ENCODE measurements around the gene KCTD13.

KCTD13 gene

GRCh38 chr16:29972500-29972899 is 46.5 kb upstream of the KCTD13 start:
- TF ChIP-seq, protein P1, sequence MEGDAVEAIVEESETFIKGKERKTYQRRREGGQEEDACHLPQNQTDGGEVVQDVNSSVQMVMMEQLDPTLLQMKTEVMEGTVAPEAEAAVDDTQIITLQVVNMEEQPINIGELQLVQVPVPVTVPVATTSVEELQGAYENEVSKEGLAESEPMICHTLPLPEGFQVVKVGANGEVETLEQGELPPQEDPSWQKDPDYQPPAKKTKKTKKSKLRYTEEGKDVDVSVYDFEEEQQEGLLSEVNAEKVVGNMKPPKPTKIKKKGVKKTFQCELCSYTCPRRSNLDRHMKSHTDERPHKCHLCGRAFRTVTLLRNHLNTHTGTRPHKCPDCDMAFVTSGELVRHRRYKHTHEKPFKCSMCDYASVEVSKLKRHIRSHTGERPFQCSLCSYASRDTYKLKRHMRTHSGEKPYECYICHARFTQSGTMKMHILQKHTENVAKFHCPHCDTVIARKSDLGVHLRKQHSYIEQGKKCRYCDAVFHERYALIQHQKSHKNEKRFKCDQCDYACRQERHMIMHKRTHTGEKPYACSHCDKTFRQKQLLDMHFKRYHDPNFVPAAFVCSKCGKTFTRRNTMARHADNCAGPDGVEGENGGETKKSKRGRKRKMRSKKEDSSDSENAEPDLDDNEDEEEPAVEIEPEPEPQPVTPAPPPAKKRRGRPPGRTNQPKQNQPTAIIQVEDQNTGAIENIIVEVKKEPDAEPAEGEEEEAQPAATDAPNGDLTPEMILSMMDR (IDR thresholded peaks at IDR 0.05; ENCODE audit: control extremely low read depth, extremely low read depth, low read depth, missing control alignments): no peak
- DNase-seq (ENCODE audit: extremely low spot score): no peak
- POLR2A ChIA-PET: no interaction called here
- CTCF ChIA-PET: interaction anchor here (1.2 to 4.4 kb wide), 8 partner anchors 8 to 124 kb away, joined by 3 to 32 read pairs (median 9); partner anchors contain the start of genes KCTD13 and TMEM219

DNA sequence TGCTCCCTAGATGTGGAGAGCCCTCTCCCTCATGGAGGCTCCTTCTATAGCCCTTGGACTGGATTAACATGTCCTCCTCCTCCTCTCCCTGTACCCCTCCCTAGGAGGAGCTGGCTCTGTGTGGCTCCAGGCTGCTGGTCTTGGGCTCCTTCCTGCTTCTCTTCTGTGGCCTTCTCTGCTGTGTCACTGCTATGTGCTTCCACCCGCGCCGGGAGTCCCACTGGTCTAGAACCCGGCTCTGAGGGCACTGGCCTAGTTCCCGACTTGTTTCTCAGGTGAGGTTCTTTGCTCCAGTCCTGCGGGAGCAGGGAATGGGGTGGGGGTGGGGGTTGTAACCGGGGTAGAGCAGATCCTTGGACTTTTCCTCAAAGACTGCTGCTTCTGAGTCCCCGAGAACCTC is 45.3 kb upstream of the KCTD13 start:
- DNase-seq (ENCODE audit: extremely low spot score): no peak
- CTCF ChIA-PET: interaction anchor here (4.4 kb wide), 1 partner anchor 10 kb away, joined by 32 read pairs; the partner anchor contains the start of gene TMEM219
- POLR2A ChIA-PET: no interaction called here
- TF ChIP-seq, protein P1 (IDR thresholded peaks at IDR 0.05; ENCODE audit: control extremely low read depth, extremely low read depth, low read depth, missing control alignments): no peak

DNA sequence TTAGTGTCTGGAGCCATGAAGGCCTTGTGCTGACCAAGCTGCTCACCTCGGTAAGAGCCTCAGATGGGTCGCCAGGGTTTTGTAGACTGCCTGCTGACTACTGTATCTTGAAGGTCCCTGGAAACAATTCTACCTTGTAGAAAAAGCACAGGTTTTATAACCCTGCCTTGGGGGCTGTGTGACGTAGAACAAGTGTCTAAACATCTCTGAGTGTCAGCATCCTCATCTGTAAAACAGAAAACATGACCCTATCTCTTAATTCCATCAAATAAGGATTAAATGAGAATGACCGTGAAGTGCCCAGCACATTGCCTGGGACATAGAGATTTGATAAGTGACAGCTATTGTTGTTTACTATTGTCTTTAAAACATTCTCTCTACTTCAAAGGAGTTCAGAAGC is 42.2 kb upstream of the KCTD13 start:
- DNase-seq (ENCODE audit: extremely low spot score): no peak
- TF ChIP-seq, protein P1 (IDR thresholded peaks at IDR 0.05; ENCODE audit: control extremely low read depth, extremely low read depth, low read depth, missing control alignments): no peak
- ChIA-PET POLR2A (no interaction called here), CTCF (no interaction called here)

DNA sequence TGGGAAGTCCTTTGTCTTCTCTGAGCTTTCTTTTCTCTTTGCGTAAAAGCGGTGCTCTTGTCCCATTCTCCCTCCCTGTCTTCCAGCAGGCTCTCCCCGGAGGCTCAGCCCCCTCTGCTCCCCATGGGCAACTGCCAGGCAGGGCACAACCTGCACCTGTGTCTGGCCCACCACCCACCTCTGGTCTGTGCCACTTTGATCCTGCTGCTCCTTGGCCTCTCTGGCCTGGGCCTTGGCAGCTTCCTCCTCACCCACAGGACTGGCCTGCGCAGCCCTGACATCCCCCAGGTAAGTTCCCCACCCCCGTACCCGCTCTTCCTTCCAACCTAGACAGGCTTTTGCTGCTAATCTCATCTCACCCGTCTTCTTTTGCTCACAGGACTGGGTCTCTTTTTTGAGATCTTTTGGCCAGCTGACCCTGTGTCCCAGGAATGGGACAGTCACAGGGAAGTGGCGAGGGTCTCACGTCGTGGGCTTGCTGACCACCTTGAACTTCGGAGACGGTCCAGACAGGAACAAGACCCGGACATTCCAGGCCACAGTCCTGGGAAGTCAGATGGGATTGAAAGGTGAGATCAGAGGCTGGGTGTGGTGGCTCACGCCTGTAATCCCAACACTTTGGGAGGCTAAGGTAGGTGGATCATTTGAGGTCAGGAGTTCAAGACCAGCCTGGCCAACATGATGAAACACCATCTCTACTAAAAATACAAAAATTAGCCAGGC is 37.2 kb upstream of the KCTD13 start:
- no peak for DNase-seq (ENCODE audit: extremely low spot score)
- ChIA-PET CTCF (interaction anchor here (0.6 to 3.6 kb wide), 3 partner anchors 9 to 42 kb away, joined by 3 to 32 read pairs (median 4); partner anchors contain the start of gene TAOK2), POLR2A (interaction anchor here (0.6 kb wide), 1 partner anchor 640 kb away, joined by 6 read pairs; no protein-coding TSS in a partner anchor)
- TF ChIP-seq, protein P1 (IDR thresholded peaks at IDR 0.05; ENCODE audit: control extremely low read depth, extremely low read depth, low read depth, missing control alignments): no peak

- TF ChIP-seq, protein P1 (IDR thresholded peaks at IDR 0.05; ENCODE audit: control extremely low read depth, extremely low read depth, low read depth, missing control alignments): no peak
- DNase-seq (ENCODE audit: extremely low spot score): no peak
- ChIA-PET CTCF (interaction anchor here (0.6 to 3.6 kb wide), 8 partner anchors 10 to 166 kb away, joined by 3 to 32 read pairs (median 4); partner anchors contain the start of gene TAOK2), POLR2A (interaction anchor here (1.2 kb wide), 1 partner anchor 11 kb away, joined by 5 read pairs; the partner anchor contains the start of gene TAOK2)
These were observed 36.4 kb upstream of the KCTD13 start for GRCh38 chr16:29962344-29962994.

- ChIA-PET CTCF (interaction anchor here (0.6 to 3.6 kb wide), 11 partner anchors 10 to 165 kb away, joined by 3 to 32 read pairs (median 4); partner anchors contain the start of gene TAOK2), POLR2A (interaction anchor here (1.2 kb wide), 1 partner anchor 12 kb away, joined by 5 read pairs; the partner anchor contains the start of gene TAOK2)
- TF ChIP-seq, protein P1 (IDR thresholded peaks at IDR 0.05; ENCODE audit: control extremely low read depth, extremely low read depth, low read depth, missing control alignments): no peak
- peak; percentile 99 for DNase-seq (ENCODE audit: extremely low spot score)
These were observed 35.7 kb upstream of the KCTD13 start, which contains the start of gene TMEM219 for GRCh38 chr16:29961479-29962343. Gene TMEM219, plus strand, starts transcription at chr16:29962079. Its CDS starts 1,065 bp downstream, at chr16:29963144.

Data from GM10248 (cell line).